Measurements from ENCODE around the gene PRKG1. TPM values are rescaled to one million over a fixed set of nuclear protein-coding genes. Genes with fewer than 3 reads are reported as not detected.

The PRKG1 gene
- total and polyA plus RNA-seq, 2 donors (not counting 1 experiment from before 2014, with no cell fraction given): 45.8 to 71.8 TPM

DNA sequence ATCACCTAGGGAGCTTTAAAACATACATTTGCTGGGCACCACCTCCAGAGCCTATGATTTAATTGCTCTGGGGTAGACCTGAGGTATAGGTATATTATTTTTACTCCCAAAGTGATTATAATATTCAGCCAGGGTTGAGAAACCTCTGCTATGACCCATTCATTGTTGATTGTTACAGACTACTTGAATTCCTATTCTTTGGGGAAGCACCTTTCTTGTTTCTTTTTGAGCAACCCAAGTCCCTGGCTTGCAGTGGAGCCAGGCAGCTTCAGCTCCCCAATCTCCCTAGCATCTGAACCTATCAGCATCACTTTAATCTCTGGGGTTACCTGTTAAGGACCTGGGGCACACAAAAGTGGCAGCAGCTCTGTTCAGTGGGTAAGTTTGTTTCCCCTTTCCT is 8.6 kb downstream of the PRKG1 start:
- Histone ChIP-seq H3K27ac (ENCODE audit: insufficient read depth, low read length) (no peak overlapping the region), H3K4me1 (ENCODE audit: control insufficient read depth, extremely low read depth, insufficient read depth, low read length) (peaks cover 7% of the 10 kb centered on the region), H3K27me3 (ENCODE audit: control insufficient read depth, insufficient read depth, low read length) (no peaks in the 10 kb centered on the region), H3K79me2 (ENCODE audit: control insufficient read depth, insufficient read depth, low read length) (peaks cover 14% of the 10 kb centered on the region), H3K4me3 (replicated peaks in 1 of 4; ENCODE audit: control extremely low read depth in 1 of 4, insufficient read depth in 1 of 4, low read depth in 3 of 4, low read length in 4 of 4) (no peak overlapping the region), H2AFZ (ENCODE audit: low read length) (no peak overlapping the region), H3K9ac (ENCODE audit: insufficient read depth, low read length) (no peak overlapping the region), H3K4me2 (ENCODE audit: extremely low read depth, insufficient read depth, low read length) (peak overlapping the region; percentile 35), H4K20me1 (ENCODE audit: control insufficient read depth, extremely low read depth, insufficient read depth, low read length) (no peaks in the 10 kb centered on the region), H3K9me3 (ENCODE audit: control insufficient read depth, insufficient read depth, low read depth, low read length) (no peaks in the 10 kb centered on the region), H3K36me3 (ENCODE audit: control insufficient read depth, insufficient read depth, low read length) (peaks cover 1% of the 10 kb centered on the region)
- DNase-seq (ENCODE audit: low read depth in 2 of 2): no peak
- TF ChIP-seq EZH2 (IDR thresholded peaks at IDR 0.05; ENCODE audit: low read length, missing control alignments): no peak
- TF ChIP-seq, protein P1, sequence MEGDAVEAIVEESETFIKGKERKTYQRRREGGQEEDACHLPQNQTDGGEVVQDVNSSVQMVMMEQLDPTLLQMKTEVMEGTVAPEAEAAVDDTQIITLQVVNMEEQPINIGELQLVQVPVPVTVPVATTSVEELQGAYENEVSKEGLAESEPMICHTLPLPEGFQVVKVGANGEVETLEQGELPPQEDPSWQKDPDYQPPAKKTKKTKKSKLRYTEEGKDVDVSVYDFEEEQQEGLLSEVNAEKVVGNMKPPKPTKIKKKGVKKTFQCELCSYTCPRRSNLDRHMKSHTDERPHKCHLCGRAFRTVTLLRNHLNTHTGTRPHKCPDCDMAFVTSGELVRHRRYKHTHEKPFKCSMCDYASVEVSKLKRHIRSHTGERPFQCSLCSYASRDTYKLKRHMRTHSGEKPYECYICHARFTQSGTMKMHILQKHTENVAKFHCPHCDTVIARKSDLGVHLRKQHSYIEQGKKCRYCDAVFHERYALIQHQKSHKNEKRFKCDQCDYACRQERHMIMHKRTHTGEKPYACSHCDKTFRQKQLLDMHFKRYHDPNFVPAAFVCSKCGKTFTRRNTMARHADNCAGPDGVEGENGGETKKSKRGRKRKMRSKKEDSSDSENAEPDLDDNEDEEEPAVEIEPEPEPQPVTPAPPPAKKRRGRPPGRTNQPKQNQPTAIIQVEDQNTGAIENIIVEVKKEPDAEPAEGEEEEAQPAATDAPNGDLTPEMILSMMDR (conservative IDR thresholded peaks at IDR 0.05 in 1 of 2, IDR thresholded peaks at IDR 0.05 in 1 of 2; ENCODE audit: low read depth in 1 of 2, low read length in 2 of 2): no peak

DNA sequence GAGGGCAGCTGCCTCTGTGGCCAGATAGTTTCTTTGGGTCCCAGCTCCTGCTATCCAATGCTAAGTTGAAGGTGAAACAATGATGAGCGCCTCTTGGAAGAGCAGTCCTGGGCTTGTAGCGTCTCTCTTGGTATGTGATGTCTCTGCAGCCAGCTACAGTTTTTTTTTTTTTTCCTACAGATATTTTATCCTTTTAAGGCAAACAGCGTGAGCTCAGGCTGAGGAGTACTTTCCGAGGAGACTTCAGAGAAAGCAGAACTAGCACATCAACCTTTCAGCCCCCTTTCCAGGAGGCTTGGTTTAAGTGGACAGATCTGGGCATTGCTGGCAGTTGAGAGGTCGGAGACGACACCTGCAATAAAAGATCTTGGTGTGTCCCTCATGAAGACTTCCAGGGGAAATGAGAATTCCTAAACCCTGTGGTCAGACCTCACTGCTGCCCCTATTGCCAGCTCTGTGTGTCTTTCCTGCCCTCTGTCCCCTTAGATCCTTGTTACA is 9.1 kb downstream of the PRKG1 start:
- H3K4me2 ChIP-seq (ENCODE audit: extremely low read depth, insufficient read depth, low read length): peak overlapping the region; percentile 35
- no peaks in the 10 kb centered on the region for H4K20me1 ChIP-seq (ENCODE audit: control insufficient read depth, extremely low read depth, insufficient read depth, low read length)
- peak in 1 of 2 donors; percentile 51 for DNase-seq (ENCODE audit: low read depth in 2 of 2)
- peaks cover 11% of the 10 kb centered on the region for H3K79me2 ChIP-seq (ENCODE audit: control insufficient read depth, insufficient read depth, low read length)
- H3K4me3 ChIP-seq (replicated peaks in 1 of 4; ENCODE audit: control extremely low read depth in 1 of 4, insufficient read depth in 1 of 4, low read depth in 3 of 4, low read length in 4 of 4): no peak overlapping the region
- no peak overlapping the region for H3K9ac ChIP-seq (ENCODE audit: insufficient read depth, low read length)
- H2AFZ ChIP-seq (ENCODE audit: low read length): no peak overlapping the region
- no peaks in the 10 kb centered on the region for H3K9me3 ChIP-seq (ENCODE audit: control insufficient read depth, insufficient read depth, low read depth, low read length)
- TF ChIP-seq EZH2 (IDR thresholded peaks at IDR 0.05; ENCODE audit: low read length, missing control alignments): no peak
- TF ChIP-seq, protein P1 (conservative IDR thresholded peaks at IDR 0.05 in 1 of 2, IDR thresholded peaks at IDR 0.05 in 1 of 2; ENCODE audit: low read depth in 1 of 2, low read length in 2 of 2): peak in 1 of 2 donors; percentile 16
- H3K4me1 ChIP-seq (ENCODE audit: control insufficient read depth, extremely low read depth, insufficient read depth, low read length): peaks cover 7% of the 10 kb centered on the region
- no peaks in the 10 kb centered on the region for H3K27me3 ChIP-seq (ENCODE audit: control insufficient read depth, insufficient read depth, low read length)
- H3K27ac ChIP-seq (ENCODE audit: insufficient read depth, low read length): no peak overlapping the region
- H3K36me3 ChIP-seq (ENCODE audit: control insufficient read depth, insufficient read depth, low read length): peaks cover 1% of the 10 kb centered on the region

DNA sequence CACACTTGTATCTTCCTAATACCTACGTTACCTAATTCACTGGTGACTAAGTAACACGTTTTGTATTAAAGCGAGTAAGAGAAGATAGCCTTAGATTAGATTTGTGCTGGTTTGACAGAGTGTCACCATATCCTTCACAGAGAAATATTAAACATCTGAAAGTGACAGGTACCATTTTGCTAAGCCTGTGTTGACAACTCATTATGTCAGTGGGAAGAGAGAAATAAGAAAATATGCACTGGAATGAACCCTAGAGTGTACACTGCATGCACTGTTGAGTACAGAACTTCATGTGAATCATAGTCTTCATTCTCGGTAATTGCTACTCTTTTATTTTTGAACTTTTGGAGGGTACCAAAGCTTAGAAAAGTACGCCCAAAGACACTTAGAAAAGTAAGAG is 10.9 kb downstream of the PRKG1 start:
- no peaks in the 10 kb centered on the region for H3K9me3 ChIP-seq (ENCODE audit: control insufficient read depth, insufficient read depth, low read depth, low read length)
- H3K4me1 ChIP-seq (ENCODE audit: control insufficient read depth, extremely low read depth, insufficient read depth, low read length): peaks cover 7% of the 10 kb centered on the region
- no peaks in the 10 kb centered on the region for H3K27me3 ChIP-seq (ENCODE audit: control insufficient read depth, insufficient read depth, low read length)
- H3K27ac ChIP-seq (ENCODE audit: insufficient read depth, low read length): no peak overlapping the region
- peaks cover 1% of the 10 kb centered on the region for H3K36me3 ChIP-seq (ENCODE audit: control insufficient read depth, insufficient read depth, low read length)
- no peak for DNase-seq (ENCODE audit: low read depth in 2 of 2)
- TF ChIP-seq EZH2 (IDR thresholded peaks at IDR 0.05; ENCODE audit: low read length, missing control alignments): no peak
- TF ChIP-seq, protein P1 (conservative IDR thresholded peaks at IDR 0.05 in 1 of 2, IDR thresholded peaks at IDR 0.05 in 1 of 2; ENCODE audit: low read depth in 1 of 2, low read length in 2 of 2): no peak
- no peak overlapping the region for H3K4me2 ChIP-seq (ENCODE audit: extremely low read depth, insufficient read depth, low read length)
- no peak overlapping the region for H2AFZ ChIP-seq (ENCODE audit: low read length)
- H3K4me3 ChIP-seq (replicated peaks in 1 of 4; ENCODE audit: control extremely low read depth in 1 of 4, insufficient read depth in 1 of 4, low read depth in 3 of 4, low read length in 4 of 4): no peak overlapping the region
- H4K20me1 ChIP-seq (ENCODE audit: control insufficient read depth, extremely low read depth, insufficient read depth, low read length): peaks cover 2% of the 10 kb centered on the region
- H3K9ac ChIP-seq (ENCODE audit: insufficient read depth, low read length): no peak overlapping the region
- H3K79me2 ChIP-seq (ENCODE audit: control insufficient read depth, insufficient read depth, low read length): peaks cover 13% of the 10 kb centered on the region
